H1 (cell line): ENCODE data around the gene USP20. TPM values are rescaled to one million over a fixed set of nuclear protein-coding genes. Genes with fewer than 3 reads are reported as not detected.

ENCODE experiments used
- CTCF ChIA-PET: fragments of 300-600 bp; sonication (Branson Sonifier 250); formaldehyde crosslinking; loops from one replicate; lab custom pipeline; 2021; ENCODE audit not compliant: partially characterized antibody; lab: Charles Lee
- POLR2A ChIA-PET: fragments of 300-600 bp; sonication (Branson Sonifier 250); formaldehyde crosslinking; loops from one replicate; lab custom pipeline; 2021; ENCODE audit warnings: inconsistent platforms; ENCODE audit not compliant: partially characterized antibody; lab: Charles Lee
- DNase-seq, 2 experiments: peaks; one replicate each; pipeline versions ENCODE4 v3.0.0 to v3.0.0-alpha.2; 2010 to 2022; ENCODE audit warnings: low spot score in 2 of 2, low read depth in 1 of 2, mixed read lengths in 1 of 2
- FAIRE-seq: peaks from 2 replicates; lab custom pipeline; 2011; peaks lifted over from hg19 to GRCh38; lab: Jason Lieb, UNC
- H2AFZ ChIP-seq: 2 replicates; pipeline ENCODE4 v1.8.1; 2012; ENCODE audit warnings: low read length, inconsistent platforms
- H2AK5ac ChIP-seq: 2 replicates; pipeline ENCODE4 v1.6.1; 2013; ENCODE audit warnings: low read depth, low read length
- H2BK120ac ChIP-seq: replicated peaks from 2 replicates; pipeline ENCODE3; 2013; ENCODE audit warnings: low read depth, low read length, inconsistent platforms
- H2BK12ac ChIP-seq: 2 replicates; pipeline ENCODE4 v1.6.1; 2013; ENCODE audit warnings: low read depth, low read length
- H2BK15ac ChIP-seq: 2 replicates; pipeline ENCODE4 v1.6.1; 2013; ENCODE audit warnings: low read length
- H2BK20ac ChIP-seq: 2 replicates; pipeline ENCODE4 v1.6.1; 2013; ENCODE audit warnings: low read length
- H2BK5ac ChIP-seq: 2 replicates; pipeline ENCODE4 v1.6.1; 2013; ENCODE audit warnings: low read depth, low read length
- H3K14ac ChIP-seq: 2 replicates; pipeline ENCODE4 v1.6.1; 2013; ENCODE audit warnings: inconsistent platforms; ENCODE audit not compliant: insufficient read length
- H3K18ac ChIP-seq: 2 replicates; pipeline ENCODE4 v1.6.1; 2013; ENCODE audit warnings: low read length; ENCODE audit errors: extremely low read depth
- H3K23ac ChIP-seq: 2 replicates; pipeline ENCODE4 v1.6.1; 2013; ENCODE audit warnings: inconsistent platforms; ENCODE audit not compliant: insufficient read length
- H3K23me2 ChIP-seq: 2 replicates; pipeline ENCODE4 v1.6.1; 2013; ENCODE audit warnings: low read depth, low read length
- H3K27ac ChIP-seq: 2 replicates; pipeline ENCODE4 v1.6.1; 2011; ENCODE audit warnings: low read depth, low read length, inconsistent platforms
- H3K27me3 ChIP-seq, 4 experiments: replicated peaks in 1 of 4; 1 replicate in 1 of 4; 2 replicates in 3 of 4; pipeline versions ENCODE4 v1.6.1 to v1.8.1; 2011 to 2013; ENCODE audit warnings: low read length in 3 of 4, mild to moderate bottlenecking in 3 of 4, inconsistent platforms in 2 of 4, mixed read lengths in 2 of 4, moderate library complexity in 1 of 4; ENCODE audit not compliant: control insufficient read depth in 3 of 4, insufficient read depth in 3 of 4; ENCODE audit errors: extremely low read depth in 1 of 4
- H3K36me3 ChIP-seq, 4 experiments: 2 replicates each; pipeline versions ENCODE4 v1.6.1 to v1.8.1; 2011 to 2013; ENCODE audit warnings: mild to moderate bottlenecking in 4 of 4, low read length in 3 of 4, moderate library complexity in 2 of 4, control low read depth in 1 of 4, inconsistent platforms in 1 of 4; ENCODE audit not compliant: insufficient read depth in 4 of 4, control insufficient read depth in 2 of 4
- H3K4ac ChIP-seq: replicated peaks from 2 replicates; pipeline ENCODE3; 2013; ENCODE audit warnings: low read length, low read depth, mixed read lengths, inconsistent platforms; ENCODE audit not compliant: insufficient read length
- H3K4me1 ChIP-seq, 4 experiments: replicated peaks in 1 of 4; 1 replicate in 1 of 4; 2 replicates in 3 of 4; pipeline versions ENCODE4 v1.6.1 to v1.8.1; 2011 to 2013; ENCODE audit warnings: low read length in 3 of 4, inconsistent platforms in 2 of 4, mixed read lengths in 1 of 4; ENCODE audit not compliant: insufficient read depth in 4 of 4, control insufficient read depth in 3 of 4
- H3K4me2 ChIP-seq, 2 experiments: 2 replicates each; pipeline versions ENCODE4 v1.6.1 to v1.8.1; 2011 to 2013; ENCODE audit warnings: low read depth in 2 of 2, low read length in 2 of 2, control low read depth in 1 of 2, inconsistent platforms in 1 of 2, mild to moderate bottlenecking in 1 of 2; ENCODE audit not compliant: insufficient read depth in 1 of 2
- H3K4me3 ChIP-seq, 4 experiments: fragments of 200-600, 300-600 bp in 1 of 4; sonication (generic), shearing (Covaris generic), sonication (Bioruptor Twin) in 1 of 4; 2 replicates each; pipeline versions ENCODE4 v1.5.1 to v1.8.1; 2011 to 2016; ENCODE audit warnings: low read length in 4 of 4, low read depth in 3 of 4, control low read depth in 2 of 4, inconsistent platforms in 2 of 4, mild to moderate bottlenecking in 2 of 4, mixed read lengths in 1 of 4, moderate library complexity in 1 of 4; ENCODE audit not compliant: insufficient read depth in 2 of 4; ENCODE audit errors: extremely low read depth in 1 of 4
- H3K56ac ChIP-seq: replicated peaks from 2 replicates; pipeline ENCODE3; 2013; ENCODE audit warnings: low read depth, mild to moderate bottlenecking, mixed read lengths, low read length, inconsistent platforms; ENCODE audit not compliant: insufficient read length
- H3K79me1 ChIP-seq: 2 replicates; pipeline ENCODE4 v1.6.1; 2013; ENCODE audit warnings: low read depth, low read length, control low read depth
- H3K79me2 ChIP-seq, 2 experiments: 2 replicates each; pipeline versions ENCODE4 v1.6.1 to v1.8.1; 2012 to 2013; ENCODE audit warnings: low read length in 2 of 2, mild to moderate bottlenecking in 2 of 2, inconsistent platforms in 1 of 2; ENCODE audit not compliant: insufficient read depth in 2 of 2, control insufficient read depth in 1 of 2
- H3K9ac ChIP-seq, 4 experiments: replicated peaks in 1 of 4; 1 replicate in 1 of 4; 2 replicates in 3 of 4; pipeline versions ENCODE4 v1.6.1 to v1.8.1; 2011 to 2013; ENCODE audit warnings: low read depth in 3 of 4, low read length in 3 of 4, control low read depth in 2 of 4, mild to moderate bottlenecking in 2 of 4, moderate library complexity in 2 of 4, inconsistent platforms in 1 of 4; ENCODE audit errors: extremely low read depth in 1 of 4
- H3K9me3 ChIP-seq, 2 experiments: 2 replicates each; pipeline versions ENCODE4 v1.6.1 to v1.8.1; 2012 to 2013; ENCODE audit warnings: mild to moderate bottlenecking in 2 of 2, moderate library complexity in 2 of 2, control low read depth in 1 of 2, inconsistent platforms in 1 of 2, low read depth in 1 of 2, low read length in 1 of 2, mixed read lengths in 1 of 2; ENCODE audit not compliant: insufficient read depth in 2 of 2
- H4K20me1 ChIP-seq, 2 experiments: replicated peaks in 1 of 2; 2 replicates each; pipeline versions ENCODE3 to v1.8.1; 2011 to 2013; ENCODE audit warnings: inconsistent platforms in 2 of 2, low read length in 2 of 2, mild to moderate bottlenecking in 1 of 2; ENCODE audit not compliant: insufficient read depth in 2 of 2, control insufficient read depth in 1 of 2
- H4K5ac ChIP-seq: 2 replicates; pipeline ENCODE4 v1.6.1; 2013; ENCODE audit warnings: low read length, low read depth, mixed read lengths, inconsistent platforms; ENCODE audit not compliant: insufficient read length
- H4K8ac ChIP-seq: 2 replicates; pipeline ENCODE4 v1.8.0; 2013; ENCODE audit warnings: mild to moderate bottlenecking, moderate library complexity, low read length, inconsistent platforms; ENCODE audit not compliant: insufficient read depth; ENCODE audit errors: extremely low read depth
- H4K91ac ChIP-seq: replicated peaks from 2 replicates; pipeline ENCODE3; 2013; ENCODE audit warnings: low read length, mixed read lengths, inconsistent platforms; ENCODE audit not compliant: insufficient read length
- ASH2L ChIP-seq: fragments of 200-600, 300-600 bp; sonication (generic); IDR thresholded peaks from one replicate; pipeline ENCODE4 v1.7.1; 2017; ENCODE audit warnings: low read length
- TBP ChIP-seq: IDR thresholded peaks from 2 replicates; pipeline ENCODE4 v1.6.1; 2011; ENCODE audit warnings: low read depth, low read length, improper control_type of control experiment
- ZNF274 ChIP-seq: IDR thresholded peaks from 2 replicates; pipeline ENCODE4 v1.7.0; 2012; ENCODE audit warnings: low read length, borderline replicate concordance; ENCODE audit errors: extremely low read depth
- WGBS, 2 experiments: shearing (Covaris generic) in 1 of 2; methylation state at CpG; one replicate each; pipeline versions ENCODE4 v1.1.6 to v1.1.7; 2013 to 2015; ENCODE audit warnings: low lambda C conversion rate in 2 of 2, mixed read lengths in 2 of 2, inconsistent platforms in 1 of 2, low coverage in 1 of 2, missing lambda C conversion rate in 1 of 2; ENCODE audit not compliant: insufficient replicate concordance in 2 of 2, insufficient coverage in 1 of 2, insufficient read length in 1 of 2; ENCODE audit errors: extremely low coverage in 1 of 2, missing lambda C conversion rate in 1 of 2; 5-methylcytosine and 5-hydroxymethylcytosine counted together
- polyA plus RNA-seq, 7 experiments: library from polyadenylated mRNA; depleted of rRNA in 3 of 7; stranded (reverse) in 5 of 7; unstranded in 2 of 7; fragments of >200 nt in 5 of 7; fragments of 200-250 nt in 2 of 7; gene quantifications; 1 replicate in 5 of 7; 2 replicates in 1 of 7; 4 replicates in 1 of 7; pipeline versions ENCODE4 v1.2.1 to v1.2.3, GENCODE V29; 2011 to 2013; ENCODE audit warnings: missing spikeins in 2 of 7, mixed read lengths in 2 of 7
- total RNA-seq: library from RNA; stranded (reverse); fragmentation: NEBNext Ultra II Directional; extraction: Animal tissue kit (Norgen Biotek cat#: 25700); gene quantifications from 2 replicates; pipeline ENCODE4 v1.2.1, GENCODE V29; 2021

Gene USP20
- total and polyA plus RNA-seq, 2 of the 8 experiments (the other 6 are each of a cell fraction or from before 2014, with no cell fraction given): 13.4 to 23.0 TPM

DNA sequence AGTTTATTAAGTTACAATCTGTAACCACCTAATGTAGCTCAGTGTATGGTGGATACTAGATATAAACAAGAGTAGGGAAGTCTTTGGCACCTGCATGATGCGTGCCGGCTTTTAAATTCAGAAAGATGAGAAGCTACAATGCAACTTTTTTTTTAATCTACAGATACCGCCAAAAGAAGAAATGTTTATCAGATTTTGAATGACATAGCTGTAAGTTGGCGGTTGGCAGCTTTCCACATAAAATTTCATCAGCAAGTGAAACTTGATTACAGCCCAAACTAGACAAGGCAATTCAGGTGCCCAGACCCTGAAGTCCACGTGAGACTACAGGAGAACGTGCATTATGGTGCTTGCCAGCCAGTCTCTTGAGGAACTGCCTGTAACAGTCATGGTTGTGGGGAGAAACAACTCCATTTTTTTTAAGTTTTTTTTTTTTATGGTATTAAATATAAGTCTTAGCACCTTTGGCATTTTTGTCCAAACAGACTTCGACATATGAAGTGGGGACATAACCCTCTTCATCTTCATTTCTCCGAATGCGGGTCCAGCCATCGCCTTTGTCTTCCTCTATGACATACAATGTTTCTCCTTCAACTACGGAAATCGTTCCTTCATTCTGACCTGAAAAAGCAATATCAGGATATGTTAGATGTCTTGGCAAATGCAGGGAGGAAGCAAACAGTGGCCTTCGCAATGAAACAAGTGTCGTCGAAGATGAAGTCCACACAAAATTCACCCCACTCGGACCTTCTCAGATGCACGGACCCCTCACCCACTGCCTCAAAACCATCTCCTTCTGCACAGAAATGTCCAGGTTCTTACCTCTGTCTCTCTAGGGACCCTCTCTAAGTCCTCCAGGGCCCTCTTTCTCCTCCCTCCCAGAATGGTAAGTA is 60.4 kb downstream of the USP20 start:
- Histone ChIP-seq H3K79me1 (no peaks in the 10 kb centered on the region), H2BK120ac (no peak overlapping the region), H2AK5ac (no peak overlapping the region), H3K56ac (no peak overlapping the region), H3K79me2 (no peaks in the 10 kb centered on the region), H3K4ac (no peak overlapping the region), H4K5ac (no peak overlapping the region), H2BK12ac (no peak overlapping the region), H3K9me3 (no peaks in the 10 kb centered on the region), H3K18ac (no peak overlapping the region), H3K4me3 (no peak overlapping the region), H3K27me3 (no peaks in the 10 kb centered on the region), H3K36me3 (peaks cover 0 to 11% (median 2%) of the 10 kb centered on the region in 4 experiments; a peak in 6 of 8 replicates), H2BK5ac (no peak overlapping the region), H4K8ac (no peak overlapping the region), H3K23me2 (no peaks in the 10 kb centered on the region), H3K4me2 (no peak overlapping the region), H3K4me1 (no peaks in the 10 kb centered on the region), H3K27ac (no peak overlapping the region), H3K23ac (no peak overlapping the region), H2BK20ac (no peak overlapping the region), H2AFZ (no peak overlapping the region), H3K14ac (no peak overlapping the region), H2BK15ac (no peak overlapping the region), H4K20me1 (no peaks in the 10 kb centered on the region), H3K9ac (no peak overlapping the region), H4K91ac (no peak overlapping the region)
- 94% methylated on average over 17 of the region's 17 CpGs; no CpG with 5 or more reads in 1 of the 2 experiments for WGBS, 2 experiments
- FAIRE-seq: no peak
- no peak for DNase-seq
- ChIA-PET CTCF (interaction anchor here (1.0 to 1.1 kb wide), 2 partner anchors 9 to 10 kb away, joined by 3 to 4 read pairs; no protein-coding TSS in a partner anchor), POLR2A (interaction anchor here (0.9 kb wide), 1 partner anchor 147 kb away, joined by 4 read pairs; the partner anchor contains the start of gene FNBP1)
- TF ChIP-seq TBP: no peak
- TF ChIP-seq ZNF274: no peak
- no peak for TF ChIP-seq ASH2L
